Stromal cell of bone marrow (primary cell): ENCODE data around the gene TAGLN3.
"Not testable (repeated sequence)": the region's sequence is repeated elsewhere in the genome, so short reads cannot be mapped to it uniquely, and the experiment has no call there.

Experiments used
- DNase-seq: peaks from one replicate; pipeline ENCODE4 v3.0.0-alpha.2; 2012; ENCODE audit warnings: low read depth

The TAGLN3 gene

GRCh38 chr3:112010636-112011035, 11.9 kb downstream of the TAGLN3 start:
- no peak for DNase-seq

GRCh38 chr3:112011376-112011940, 12.7 kb downstream of the TAGLN3 start:
- DNase-seq: no peak

- DNase-seq: no peak
Observed at GRCh38 chr3:112012205-112012992, 13.7 kb downstream of the TAGLN3 start.

GRCh38 chr3:112013058-112013783, 14.5 kb downstream of the TAGLN3 start:
- DNase-seq: peak; percentile 61

GRCh38 chr3:112013784-112014143, 15.0 kb downstream of the TAGLN3 start:
- no peak for DNase-seq

GRCh38 chr3:112017091-112017490, 18.4 kb downstream of the TAGLN3 start:
- no peak for DNase-seq

DNA sequence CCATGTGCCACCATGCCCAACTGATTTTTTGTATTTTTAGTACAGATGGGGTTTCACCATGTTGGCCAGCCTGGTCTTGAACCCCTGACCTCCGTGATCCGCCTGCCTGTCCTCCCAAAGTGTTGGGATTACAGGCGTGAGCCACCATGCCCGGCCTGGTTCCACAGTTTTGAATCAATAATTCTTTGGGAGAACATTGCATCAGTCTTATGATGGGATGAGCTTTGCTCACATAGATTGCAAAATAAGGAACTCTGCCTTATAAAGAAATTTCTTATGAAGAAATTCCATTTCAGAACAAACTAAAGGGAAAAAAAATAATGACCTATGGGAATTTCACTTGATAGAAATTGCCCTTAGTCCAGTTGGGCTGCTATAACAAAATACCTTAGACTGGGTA, 20.0 kb downstream of the TAGLN3 start:
- DNase-seq: no peak

DNA sequence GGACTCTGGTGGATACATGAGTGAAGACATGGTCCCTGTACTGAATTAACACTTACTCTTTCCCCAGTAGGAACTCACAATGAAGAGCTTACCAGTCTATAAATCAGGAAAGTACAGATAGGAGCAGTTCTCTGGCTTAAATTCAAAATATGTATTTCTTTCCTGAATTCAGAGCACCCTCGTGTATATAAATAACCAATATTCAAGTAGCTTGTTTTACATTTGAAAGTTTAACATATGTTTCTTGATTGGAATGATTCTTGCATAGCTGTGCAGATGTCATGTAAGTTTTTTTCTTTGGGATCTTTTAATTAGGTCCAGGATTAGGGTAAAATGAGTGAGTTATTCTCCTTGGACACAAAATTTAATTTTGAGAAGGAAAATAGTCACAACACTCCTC, 21.0 kb downstream of the TAGLN3 start:
- DNase-seq: no peak

- no peak for DNase-seq
Observed at GRCh38 chr3:112020674-112021085, 22.0 kb downstream of the TAGLN3 start.

- DNase-seq: no peak
Observed at GRCh38 chr3:112027142-112027541, 28.4 kb downstream of the TAGLN3 start.

GRCh38 chr3:112027826-112028225, 29.1 kb downstream of the TAGLN3 start:
- DNase-seq: no peak

GRCh38 chr3:112030901-112031300, 32.2 kb downstream of the TAGLN3 start:
- DNase-seq: no peak

GRCh38 chr3:112032098-112032731, 33.5 kb downstream of the TAGLN3 start:
- no peak for DNase-seq

DNA sequence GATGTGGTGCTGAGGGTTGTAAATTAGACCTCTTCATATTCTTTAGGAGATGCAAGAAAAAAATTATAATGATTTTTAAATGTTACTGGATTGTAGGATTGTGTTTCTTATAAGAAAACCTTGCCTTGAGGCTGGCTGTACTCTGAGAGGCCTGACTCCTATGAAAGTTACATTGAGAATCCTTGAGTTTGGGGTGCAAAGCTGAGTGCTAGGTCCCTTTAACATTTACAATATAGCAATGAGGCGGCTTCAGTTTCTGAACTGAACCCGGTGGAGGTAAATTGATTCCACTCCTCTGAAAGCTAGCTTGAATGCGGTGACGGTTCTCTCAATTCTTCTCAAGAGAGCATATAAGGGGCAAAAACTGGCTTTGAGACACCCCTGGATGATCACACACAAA, 35.7 kb downstream of the TAGLN3 start, which contains the start of gene TMPRSS7:
Gene TMPRSS7 (plus strand): TSS at position 301 of the 400 bp plus-strand sequence. CDS start 110 bp downstream, outside the sequence.
- DNase-seq: no peak

DNA sequence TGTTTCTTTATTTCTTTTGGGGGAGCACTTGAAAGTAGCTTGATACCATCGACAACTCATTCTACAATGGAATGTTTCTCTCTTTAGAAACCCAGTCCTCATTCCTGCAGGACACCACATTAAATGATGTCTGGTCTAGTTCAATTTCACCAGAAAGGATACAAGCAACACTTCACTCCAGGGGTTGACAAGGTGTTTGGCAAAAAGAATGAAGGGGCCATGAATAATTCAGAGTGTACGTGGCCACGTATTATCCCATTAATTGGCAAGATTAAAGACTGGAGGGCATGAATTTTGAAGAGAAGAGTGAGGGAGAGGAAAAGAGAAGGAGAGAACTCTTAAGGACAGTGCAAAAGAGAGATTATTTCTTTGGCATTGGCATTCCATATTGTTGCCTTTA, 36.5 kb downstream of the TAGLN3 start:
- DNase-seq: no peak

GRCh38 chr3:112037194-112037593, 38.5 kb downstream of the TAGLN3 start:
- DNase-seq: not testable (repeated sequence)

DNA sequence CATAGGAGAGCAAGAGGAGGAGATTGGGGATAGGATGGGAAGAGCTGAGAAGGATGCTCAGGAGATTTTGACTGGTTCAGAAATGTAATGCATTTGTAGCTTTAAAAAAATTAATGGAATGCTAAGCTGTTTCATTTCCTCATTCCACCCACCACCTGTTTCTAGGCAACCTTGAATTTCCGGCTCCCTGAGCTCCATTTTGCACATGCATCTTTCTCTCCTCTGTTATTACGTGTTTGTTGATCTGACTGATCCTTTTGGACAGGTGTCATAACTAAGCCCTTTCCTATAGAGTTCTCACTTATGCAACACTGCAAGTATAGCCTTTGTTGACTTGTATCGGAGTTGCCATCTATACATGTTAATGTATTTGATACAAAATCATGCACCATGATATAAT, 40.1 kb downstream of the TAGLN3 start:
- no peak for DNase-seq

DNA sequence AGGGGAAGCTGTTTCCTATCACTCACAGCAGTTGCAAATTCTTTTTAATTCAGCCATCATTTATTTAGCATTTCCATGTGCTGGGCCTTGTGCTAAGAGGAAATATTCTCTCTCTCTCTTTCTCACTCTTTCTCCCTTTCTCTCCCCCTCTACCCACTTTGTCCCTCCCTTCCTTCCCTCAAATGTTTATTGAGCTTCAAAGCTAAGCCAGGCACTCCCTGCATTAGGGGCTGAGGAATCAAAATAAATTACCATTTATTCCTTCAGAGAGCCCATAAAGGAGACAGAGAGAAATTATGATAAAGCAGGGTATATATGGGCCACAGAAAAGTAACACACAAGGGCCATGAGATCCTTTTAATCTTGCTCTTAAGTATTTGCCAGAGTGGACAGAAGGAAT, 42.6 kb downstream of the TAGLN3 start:
- DNase-seq: no peak

DNA sequence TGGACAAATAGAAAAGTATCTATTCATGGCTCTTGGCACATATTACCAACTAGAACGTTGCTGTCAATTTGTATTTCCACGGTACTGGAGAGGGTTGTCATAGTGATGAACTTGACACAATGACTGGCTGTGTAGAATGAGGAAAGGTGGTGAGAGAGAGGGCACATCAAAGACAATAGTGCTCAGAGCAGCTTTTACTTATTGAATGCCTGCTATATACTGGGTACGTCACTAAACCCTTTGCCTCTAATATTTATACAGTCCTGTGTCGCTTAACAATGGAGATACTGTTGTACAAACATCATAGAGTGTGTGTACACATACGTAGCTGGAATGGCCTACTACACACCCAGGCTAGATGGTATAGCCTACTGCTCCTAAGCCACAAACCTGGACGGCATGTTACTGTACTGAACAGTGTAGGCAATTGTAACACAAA, 44.1 kb downstream of the TAGLN3 start:
- DNase-seq: peak; percentile 2

DNA sequence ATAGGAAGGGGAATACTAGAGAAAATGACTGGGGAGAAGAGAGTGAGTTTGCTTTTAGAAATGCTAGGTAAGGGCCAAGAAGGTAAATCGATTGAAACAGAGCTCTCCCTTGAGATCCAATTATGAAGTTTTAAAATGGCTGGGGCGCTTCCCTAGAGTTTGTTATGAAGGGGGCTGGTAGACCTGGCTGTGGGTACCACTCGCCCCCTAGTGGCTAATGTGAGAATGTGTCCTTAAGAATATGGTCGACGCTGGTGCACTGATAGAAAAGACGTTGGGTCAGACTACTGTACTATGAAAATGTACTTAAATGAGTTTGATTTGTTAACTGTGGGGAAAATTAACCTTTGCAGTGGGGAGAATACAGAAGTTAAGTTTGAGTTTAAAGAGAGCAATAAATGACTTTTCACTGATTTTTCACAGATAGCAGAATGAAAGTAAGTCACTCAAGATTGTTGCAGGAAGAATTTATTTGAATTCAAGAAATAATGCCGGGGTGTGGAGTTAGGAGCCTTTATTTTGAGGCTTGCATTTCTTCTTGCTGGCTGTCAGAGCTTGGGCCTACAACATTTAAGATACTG, 45.0 kb downstream of the TAGLN3 start:
- peak; percentile 53 for DNase-seq

GRCh38 chr3:112046599-112046998, 47.9 kb downstream of the TAGLN3 start:
- no peak for DNase-seq

GRCh38 chr3:112047264-112047663, 48.5 kb downstream of the TAGLN3 start:
- DNase-seq: no peak
